GM21447 (cell line): ENCODE results near the gene DACT3.
"Not testable (repeated sequence)": the region's sequence is repeated elsewhere in the genome, so short reads cannot be mapped to it uniquely, and the experiment has no call there.

Source experiments
- ATAC-seq: cut with Tn5 transposase; IDR thresholded peaks from one replicate; pipeline ENCODE4 v1.9.1; 2021; ENCODE audit not compliant: unreplicated experiment

DACT3 gene

GRCh38 chr19:46634656-46635218 is 26.2 kb downstream of the DACT3 start:
- no peak for ATAC-seq

DNA sequence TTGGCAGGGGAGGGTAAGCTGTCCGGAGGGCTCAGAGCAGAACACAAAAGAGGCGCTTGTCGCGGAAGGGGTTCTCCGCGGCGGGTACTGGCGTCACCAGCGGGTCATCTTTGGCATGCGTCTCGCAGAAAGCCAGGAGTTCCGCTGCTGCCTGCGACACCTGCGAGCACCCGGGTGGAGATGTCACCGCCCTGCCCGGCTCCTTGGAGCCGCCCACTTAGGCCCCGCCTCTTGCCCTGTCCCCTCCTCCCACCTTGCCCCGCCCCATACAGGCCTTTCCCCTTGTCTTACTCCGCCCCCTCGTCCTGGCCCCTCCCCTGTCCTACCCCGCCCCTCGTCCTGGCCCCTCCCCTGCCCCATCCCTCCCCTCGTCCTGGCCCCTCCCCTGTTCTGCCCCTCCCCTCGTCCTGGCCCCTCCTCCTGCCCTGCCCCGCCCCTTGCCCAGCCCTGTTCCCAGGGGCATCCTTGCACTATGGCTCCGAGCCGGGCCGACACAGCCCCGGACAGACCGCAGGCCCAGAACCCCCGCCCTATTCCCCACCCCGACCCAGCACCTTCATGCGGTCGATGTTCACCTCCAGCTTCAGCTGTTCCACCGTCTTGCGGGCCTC is 26.8 kb downstream of the DACT3 start:
- peak; percentile 45 for ATAC-seq

DNA sequence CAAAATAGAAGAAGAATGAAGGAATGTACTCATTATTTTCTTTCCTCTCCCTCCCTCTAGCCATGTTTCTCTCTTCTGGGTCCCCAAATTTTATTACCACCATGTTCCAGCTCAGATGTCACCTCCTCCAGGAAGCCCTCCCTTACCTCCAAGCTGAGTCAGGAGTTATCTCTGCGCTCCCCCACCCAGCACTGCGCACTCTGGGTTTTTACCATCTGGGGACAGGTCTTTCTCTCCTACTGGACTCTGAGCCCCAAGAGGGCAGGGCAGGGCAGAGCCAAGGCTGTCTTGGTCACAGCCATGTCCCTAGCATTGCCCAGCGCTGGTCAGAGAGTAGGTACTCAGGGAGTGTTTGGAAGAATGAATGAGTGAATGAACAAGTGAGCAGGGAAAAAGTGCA is 27.9 kb downstream of the DACT3 start:
- ATAC-seq = no peak

DNA sequence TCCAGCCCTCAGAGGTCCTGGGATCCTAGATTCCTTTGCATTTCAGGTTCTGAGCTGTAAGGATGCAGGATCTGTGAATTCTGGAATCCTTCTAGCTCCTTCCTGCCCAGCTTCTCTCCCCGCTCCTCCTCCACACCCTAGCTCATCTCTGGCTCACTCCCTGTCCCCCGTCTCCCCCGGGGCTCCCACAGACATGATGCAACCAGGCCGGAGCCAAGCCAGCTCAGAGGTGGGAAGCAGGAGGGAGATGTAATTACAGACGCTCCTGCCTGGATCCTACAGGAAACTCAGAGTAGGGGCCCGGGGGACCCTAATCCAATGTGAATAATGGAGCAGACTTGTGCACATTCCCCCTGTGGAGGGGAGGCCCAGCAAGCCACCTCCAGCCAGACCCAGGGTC is 29.5 kb downstream of the DACT3 start:
- no peak for ATAC-seq

- no peak for ATAC-seq
Observed at GRCh38 chr19:46630586-46631205, 30.3 kb downstream of the DACT3 start.

DNA sequence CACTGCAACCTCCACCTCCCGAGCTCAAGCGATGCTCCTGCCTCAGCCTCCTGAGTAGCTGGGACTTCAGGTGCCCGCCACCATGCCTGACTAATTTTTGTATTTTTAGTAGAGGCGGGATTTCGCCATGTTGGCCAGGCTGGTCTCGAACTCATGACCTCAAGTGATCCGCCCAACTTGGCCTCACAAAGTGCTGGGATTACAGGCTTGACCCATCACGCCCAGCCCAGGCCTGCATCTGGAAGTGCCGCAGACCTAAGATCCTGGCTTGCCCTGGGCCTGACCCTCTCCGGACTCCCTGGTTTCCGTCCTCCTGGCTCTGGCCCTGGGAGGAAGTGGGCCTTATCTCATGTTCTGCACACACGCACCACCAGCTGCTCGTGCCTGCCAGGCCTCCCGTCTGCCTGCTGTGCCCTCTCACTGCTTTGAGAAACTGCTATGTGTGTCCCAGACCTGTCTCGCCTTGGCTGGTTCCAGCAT is 31.4 kb downstream of the DACT3 start:
- no peak for ATAC-seq

- ATAC-seq = not testable (repeated sequence)
Observed at GRCh38 chr19:46628970-46629369, 32.0 kb downstream of the DACT3 start.

- ATAC-seq = no peak
Observed at GRCh38 chr19:46626446-46626845, 34.5 kb downstream of the DACT3 start.

GRCh38 chr19:46625731-46626130 is 35.3 kb downstream of the DACT3 start:
- no peak for ATAC-seq

GRCh38 chr19:46624958-46625661 is 35.9 kb downstream of the DACT3 start, which contains the start of gene PTGIR:
TSS of gene PTGIR (minus strand) at chr19:46625089. CDS start at chr19:46624225, 864 bp downstream.
- no peak for ATAC-seq

GRCh38 chr19:46623915-46624502 is 37.0 kb downstream of the DACT3 start:
- ATAC-seq = no peak

- no peak for ATAC-seq
Observed at GRCh38 chr19:46622118-46622446, 38.9 kb downstream of the DACT3 start.

- no peak for ATAC-seq
Observed at GRCh38 chr19:46621191-46622117, 39.5 kb downstream of the DACT3 start.

GRCh38 chr19:46620716-46621115 is 40.3 kb downstream of the DACT3 start:
- no peak for ATAC-seq

- ATAC-seq = no peak
Observed at GRCh38 chr19:46620267-46620666, 40.7 kb downstream of the DACT3 start.

DNA sequence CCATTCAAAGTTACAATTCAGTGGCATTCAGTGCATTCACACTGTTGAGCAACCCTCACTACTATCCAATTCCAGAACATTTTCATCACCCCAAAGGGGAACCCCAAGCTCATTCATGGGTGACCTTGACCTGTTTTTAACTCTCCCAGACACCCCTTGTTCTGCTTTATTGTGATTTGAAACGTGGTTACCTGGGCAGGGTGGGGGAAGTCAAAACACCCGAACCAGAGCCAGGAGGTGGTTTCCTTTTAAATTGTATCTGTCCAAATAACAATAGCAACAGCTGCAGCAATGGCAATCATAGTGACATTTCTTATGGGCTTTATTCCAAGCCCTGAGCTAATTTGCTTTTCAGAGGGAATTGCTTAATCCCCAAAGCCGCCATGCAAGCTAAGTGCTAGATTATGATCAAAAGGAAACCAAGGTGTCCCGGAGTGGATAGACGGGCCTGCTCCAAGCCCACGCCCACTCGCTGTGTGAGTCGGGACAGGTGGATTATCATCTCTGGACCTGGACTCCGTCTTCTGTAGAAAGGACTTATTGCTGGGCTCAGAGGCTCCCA is 42.2 kb downstream of the DACT3 start:
- no peak for ATAC-seq

DNA sequence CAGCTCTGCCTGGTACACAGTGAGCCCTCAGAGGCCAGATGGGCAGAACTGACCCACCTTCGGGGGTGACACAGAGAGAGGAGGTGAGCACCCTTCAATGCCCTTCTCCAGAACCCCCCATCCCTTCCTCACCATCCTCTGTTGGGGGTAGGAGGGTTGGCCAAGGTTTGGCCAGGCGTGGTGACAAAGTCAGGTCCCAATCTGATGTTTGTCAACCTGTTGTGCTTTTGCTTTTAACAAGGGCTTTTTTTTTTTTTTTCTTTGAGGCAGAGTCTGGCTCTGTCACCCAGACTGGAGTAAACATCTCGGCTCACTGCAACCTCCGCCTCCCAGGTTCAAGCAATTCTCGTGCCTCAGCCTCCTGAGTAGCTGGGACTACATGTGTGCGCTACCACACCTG is 43.4 kb downstream of the DACT3 start:
- no peak for ATAC-seq

DNA sequence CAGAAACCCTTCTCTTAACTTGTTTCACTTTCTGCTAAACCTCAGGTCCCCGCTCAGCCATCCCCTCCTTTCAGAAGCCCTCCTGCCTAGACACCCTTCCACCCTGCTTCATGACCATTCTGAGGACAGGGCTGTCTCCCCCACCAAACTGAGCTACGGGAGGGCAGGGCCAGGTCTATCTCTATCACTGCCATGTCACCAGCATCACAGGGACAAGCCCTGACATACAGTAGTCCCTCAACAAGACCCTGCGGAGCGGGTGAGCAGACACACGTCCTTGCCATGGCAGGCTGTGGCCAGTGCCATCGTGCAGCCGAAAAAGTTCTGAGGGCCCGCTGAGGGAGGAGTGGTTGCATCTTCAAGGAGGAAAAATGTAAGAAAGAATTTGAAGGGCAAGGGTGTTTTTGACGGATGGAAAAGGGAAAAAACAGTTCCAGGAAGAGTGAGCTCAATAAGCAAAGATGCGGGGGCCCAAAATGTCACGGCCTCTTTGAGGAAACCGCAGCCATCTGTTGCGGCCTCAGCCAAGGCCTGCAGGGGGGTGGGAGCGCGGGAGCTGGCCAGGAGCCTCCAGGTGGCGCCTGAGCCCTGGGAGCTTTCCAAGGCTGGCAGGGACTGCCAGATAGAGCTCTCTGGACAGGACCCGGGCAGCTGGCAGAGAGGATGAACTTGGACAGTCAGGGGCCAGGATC is 44.2 kb downstream of the DACT3 start:
- ATAC-seq = no peak

DNA sequence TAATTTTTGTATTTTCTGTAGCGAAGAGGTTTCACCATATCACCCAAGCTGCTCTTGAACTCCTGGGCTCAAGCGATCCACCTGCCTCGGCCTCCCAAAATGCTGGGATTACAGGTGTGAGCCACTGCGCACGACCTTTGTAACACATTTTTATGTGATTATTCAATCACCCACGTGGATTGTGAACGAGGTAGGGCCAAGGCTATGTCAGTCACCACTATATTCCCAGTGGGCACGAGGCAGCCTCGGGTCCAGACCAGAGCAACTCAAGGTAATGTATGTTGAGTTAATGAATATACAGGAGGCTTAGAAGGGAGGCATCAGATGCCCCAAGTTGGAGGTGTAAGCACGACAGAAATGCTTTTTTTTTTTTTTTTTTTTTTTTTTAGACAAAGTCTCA is 45.0 kb downstream of the DACT3 start:
- no peak for ATAC-seq
